Measurements from ENCODE around the gene CNTNAP3B.
"Not testable (repeated sequence)": the region's sequence is repeated elsewhere in the genome, so short reads cannot be mapped to it uniquely, and the experiment has no call there.

CNTNAP3B gene

GRCh38 chr9:41977965-41978600, 151.1 kb downstream of the CNTNAP3B start:
- in situ Hi-C loops (cut with MboI; ENCODE audit: low sequenced_read_pairs), result not testable (repeated sequence)

- in situ Hi-C loops (cut with MboI; ENCODE audit: low sequenced_read_pairs), result not testable (repeated sequence)
Observed at GRCh38 chr9:41974906-41975305, 154.3 kb downstream of the CNTNAP3B start.

- in situ Hi-C loops (cut with MboI; ENCODE audit: low sequenced_read_pairs), result not testable (repeated sequence)
Observed at GRCh38 chr9:41953007-41953406, 176.2 kb downstream of the CNTNAP3B start.

GRCh38 chr9:41941738-41942137, 187.5 kb downstream of the CNTNAP3B start:
- in situ Hi-C loops (cut with MboI; ENCODE audit: low sequenced_read_pairs), result not testable (repeated sequence)

GRCh38 chr9:41938143-41938542, 191.1 kb downstream of the CNTNAP3B start:
- in situ Hi-C loops (cut with MboI; ENCODE audit: low sequenced_read_pairs), result not testable (repeated sequence)

- in situ Hi-C loops (cut with MboI; ENCODE audit: low sequenced_read_pairs), result not testable (repeated sequence)
Observed at GRCh38 chr9:41935727-41936126, 193.5 kb downstream of the CNTNAP3B start.

- in situ Hi-C loops (cut with MboI; ENCODE audit: low sequenced_read_pairs), result not testable (repeated sequence)
Observed at GRCh38 chr9:41929172-41929571, 200.1 kb downstream of the CNTNAP3B start.

- in situ Hi-C loops (cut with MboI; ENCODE audit: low sequenced_read_pairs), result not testable (repeated sequence)
Observed at GRCh38 chr9:41917374-41917773, 211.9 kb downstream of the CNTNAP3B start.

- in situ Hi-C loops (cut with MboI; ENCODE audit: low sequenced_read_pairs), result not testable (repeated sequence)
Observed at GRCh38 chr9:41905488-41905887, 223.7 kb downstream of the CNTNAP3B start.

GRCh38 chr9:41902762-41903161, 226.5 kb downstream of the CNTNAP3B start:
- in situ Hi-C loops (cut with MboI; ENCODE audit: low sequenced_read_pairs), result not testable (repeated sequence)

- in situ Hi-C loops (cut with MboI; ENCODE audit: low sequenced_read_pairs), result not testable (repeated sequence)
Observed at GRCh38 chr9:41898720-41899343, 230.4 kb downstream of the CNTNAP3B start.

- in situ Hi-C loops (cut with MboI; ENCODE audit: low sequenced_read_pairs), result not testable (repeated sequence)
Observed at GRCh38 chr9:41874557-41874956, 254.7 kb downstream of the CNTNAP3B start.

GRCh38 chr9:41855422-41855821, 273.8 kb downstream of the CNTNAP3B start:
- in situ Hi-C loops (cut with MboI; ENCODE audit: low sequenced_read_pairs), result not testable (repeated sequence)

GRCh38 chr9:41851848-41852740, 277.1 kb downstream of the CNTNAP3B start:
- in situ Hi-C loops (cut with MboI; ENCODE audit: low sequenced_read_pairs), result not testable (repeated sequence)

GRCh38 chr9:41847829-41848228, 281.4 kb downstream of the CNTNAP3B start:
- in situ Hi-C loops (cut with MboI; ENCODE audit: low sequenced_read_pairs), result not testable (repeated sequence)
